Iris pigment epithelial cell (primary cell): ENCODE results near the gene ODAD3.
"Not testable (repeated sequence)": the region's sequence is repeated elsewhere in the genome, so short reads cannot be mapped to it uniquely, and the experiment has no call there.

Experiments
- DNase-seq: peaks from one replicate; pipeline ENCODE4 v3.0.0-alpha.2; 2011; ENCODE audit warnings: low read depth

The ODAD3 gene

GRCh38 chr19:11435833-11436313 is 952 bp upstream of the ODAD3 start:
- peak; percentile 52 for DNase-seq

GRCh38 chr19:11434703-11435056 is 241 bp downstream of the ODAD3 start:
- DNase-seq = no peak

- not testable (repeated sequence) for DNase-seq
Observed at GRCh38 chr19:11433526-11433925, 1.4 kb downstream of the ODAD3 start.

DNA sequence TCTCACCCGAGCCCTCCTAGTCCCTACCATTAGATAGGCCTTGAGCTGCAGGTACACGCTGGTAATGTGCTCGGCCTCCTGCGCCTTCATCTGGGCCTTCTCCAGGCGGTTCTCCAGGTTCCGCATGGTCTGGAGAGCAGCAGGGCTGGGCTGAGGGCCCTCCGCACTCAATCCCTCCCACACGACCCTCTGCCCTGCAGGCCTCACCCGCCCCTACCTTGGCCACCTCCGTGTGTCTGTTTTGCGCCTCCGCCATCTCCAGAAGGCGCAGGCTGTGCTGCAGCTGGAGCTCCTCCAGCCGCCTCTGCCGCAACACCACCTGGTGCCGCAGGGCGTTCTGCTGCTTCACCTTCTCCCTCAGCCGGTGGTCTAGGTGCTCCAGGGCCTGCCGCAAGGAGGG is 8.3 kb downstream of the ODAD3 start:
- no peak for DNase-seq

GRCh38 chr19:11425719-11426457 is 9.0 kb downstream of the ODAD3 start:
- no peak for DNase-seq

GRCh38 chr19:11423791-11424181 is 11.1 kb downstream of the ODAD3 start:
- no peak for DNase-seq

DNA sequence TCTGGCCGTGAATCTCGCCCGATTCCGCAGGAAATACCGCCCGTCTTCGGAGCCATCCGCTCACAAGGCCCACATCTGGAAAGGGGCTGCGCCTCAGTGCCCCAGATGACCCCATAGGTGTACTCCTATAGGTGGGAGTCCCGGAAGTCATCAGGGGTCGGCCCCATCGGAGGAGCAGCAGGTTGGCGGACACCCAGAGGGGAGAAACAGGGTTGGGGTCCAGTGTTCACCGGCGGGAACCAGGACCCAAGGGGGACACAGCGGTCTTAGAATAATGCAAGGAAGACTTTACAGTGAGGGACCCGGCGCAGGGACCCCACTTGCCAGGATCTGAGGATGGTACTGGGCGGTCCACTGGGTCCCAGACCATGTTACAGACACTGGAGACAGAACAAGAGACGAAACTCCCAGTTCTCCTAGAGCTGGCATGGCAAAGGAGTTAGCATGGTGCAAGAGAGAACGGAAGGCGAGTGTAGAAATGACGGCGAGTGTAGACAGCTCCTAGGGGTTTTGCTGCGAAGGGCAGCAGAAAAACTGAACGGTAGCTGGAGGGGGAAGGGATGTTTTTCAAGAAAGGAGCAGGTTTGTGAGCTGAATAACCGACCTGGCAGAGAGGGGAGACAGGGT is 11.6 kb downstream of the ODAD3 start:
- no peak for DNase-seq

GRCh38 chr19:11422163-11423065 is 12.5 kb downstream of the ODAD3 start:
- DNase-seq = peak; percentile 22

- DNase-seq = no peak
Observed at GRCh38 chr19:11421371-11422098, 13.4 kb downstream of the ODAD3 start.

DNA sequence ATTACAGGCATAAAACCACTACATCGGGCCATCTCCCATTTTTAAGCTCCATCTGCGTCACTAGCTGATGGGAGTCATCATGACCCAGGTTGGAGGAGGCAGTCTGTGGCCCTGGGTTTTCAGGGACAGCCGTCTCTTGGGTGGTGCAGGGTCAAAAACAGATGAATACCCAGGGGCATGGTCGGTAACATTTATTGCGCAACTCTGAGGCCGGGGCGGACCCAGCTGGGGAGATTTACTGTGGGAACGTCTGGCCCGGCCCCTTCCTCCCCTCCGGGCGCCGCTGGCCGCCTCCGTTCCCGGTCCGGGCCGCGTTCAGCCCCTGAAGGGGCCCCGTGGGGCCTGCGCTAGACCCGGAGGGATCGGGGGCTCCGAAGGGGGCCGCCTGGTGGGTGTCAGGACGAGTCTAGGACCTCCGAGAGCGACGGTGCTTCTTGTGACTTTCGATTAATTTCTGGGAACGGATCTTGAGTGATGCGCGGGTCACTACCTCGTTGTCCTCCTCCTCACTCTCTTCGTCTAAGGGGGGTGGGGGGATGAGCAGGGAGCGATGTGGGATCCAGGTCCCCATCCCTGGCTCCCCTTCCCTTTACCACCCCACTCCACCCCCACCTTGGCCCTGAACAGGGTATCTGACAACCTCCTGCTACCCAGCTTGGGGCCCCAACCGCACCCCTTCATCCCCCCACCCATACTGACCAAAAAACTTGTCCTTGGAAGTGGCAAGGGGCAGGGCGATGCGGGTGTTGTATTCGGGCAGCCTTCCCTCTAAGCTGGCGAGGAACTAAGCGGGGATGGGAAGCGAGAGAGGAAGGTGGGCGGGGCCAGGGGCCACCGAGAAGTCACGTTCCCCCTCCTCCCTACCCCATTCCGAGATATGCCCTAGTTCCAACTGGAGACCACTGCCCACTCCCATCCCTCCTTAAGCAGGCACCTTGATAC is 14.2 kb downstream of the ODAD3 start:
- peak; percentile 22 for DNase-seq

GRCh38 chr19:11418549-11419506 is 16.1 kb downstream of the ODAD3 start, which contains the start of gene RGL3:
Gene RGL3, minus strand, starts transcription at chr19:11419314. Its CDS starts 36 bp downstream, at chr19:11419278.
- DNase-seq = no peak

DNA sequence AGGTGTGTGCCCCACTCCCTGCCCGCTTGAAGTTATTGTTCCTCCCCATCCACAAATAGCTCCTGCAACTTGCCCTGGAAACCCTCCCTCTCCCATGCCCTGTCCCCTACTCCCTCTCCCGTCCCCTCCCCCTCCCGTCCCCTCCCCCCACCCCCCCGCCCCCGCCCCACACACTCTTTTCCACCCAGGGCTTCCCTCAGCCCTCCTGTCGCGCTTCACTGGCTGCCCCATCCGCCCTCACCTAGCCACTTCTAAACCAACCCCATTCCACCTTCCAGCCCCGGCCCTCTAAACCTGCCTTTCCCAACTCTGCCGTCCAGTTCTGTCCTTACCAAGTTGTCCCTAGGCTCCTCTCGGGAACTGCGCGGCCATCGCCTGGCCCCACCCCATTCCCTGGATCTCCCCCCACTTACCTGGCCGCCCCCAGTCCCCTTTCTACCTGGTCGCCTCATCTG is 16.8 kb downstream of the ODAD3 start:
- DNase-seq = no peak

DNA sequence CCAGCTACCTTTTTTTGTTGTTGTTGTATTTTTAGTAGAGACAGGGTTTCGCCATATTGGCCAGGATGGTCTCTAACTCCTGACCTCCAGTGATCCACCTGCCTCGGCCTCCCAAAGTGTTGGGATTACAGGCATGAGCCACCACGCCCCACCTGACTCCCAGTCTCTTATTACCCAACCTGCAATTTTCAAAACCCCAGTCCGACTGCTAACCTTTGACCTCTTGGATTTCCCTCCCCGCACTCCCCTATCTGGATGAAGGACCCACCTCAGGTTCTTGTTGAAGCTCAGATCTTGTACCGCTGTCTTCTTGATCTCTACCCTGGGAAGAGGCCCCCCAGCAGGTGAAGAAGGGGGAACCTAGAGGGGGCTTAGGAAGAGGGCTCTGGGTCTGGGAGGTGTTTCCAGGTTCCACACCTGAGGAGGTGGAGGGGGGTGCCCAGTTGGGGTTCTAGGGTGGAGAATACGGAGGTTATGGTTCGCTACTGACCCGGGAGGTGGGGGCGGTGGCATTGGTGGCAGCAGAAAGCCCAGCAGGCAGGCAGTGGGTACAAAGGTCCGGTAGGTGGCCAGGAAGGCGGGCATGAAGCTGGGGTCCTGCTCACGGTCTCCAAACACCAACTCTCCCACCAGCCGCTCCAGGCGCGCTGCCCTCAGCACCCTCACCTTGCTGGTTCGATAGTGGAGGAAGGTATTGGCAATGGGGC is 18.4 kb downstream of the ODAD3 start:
- no peak for DNase-seq

- no peak for DNase-seq
Observed at GRCh38 chr19:11414544-11414943, 20.4 kb downstream of the ODAD3 start.

DNA sequence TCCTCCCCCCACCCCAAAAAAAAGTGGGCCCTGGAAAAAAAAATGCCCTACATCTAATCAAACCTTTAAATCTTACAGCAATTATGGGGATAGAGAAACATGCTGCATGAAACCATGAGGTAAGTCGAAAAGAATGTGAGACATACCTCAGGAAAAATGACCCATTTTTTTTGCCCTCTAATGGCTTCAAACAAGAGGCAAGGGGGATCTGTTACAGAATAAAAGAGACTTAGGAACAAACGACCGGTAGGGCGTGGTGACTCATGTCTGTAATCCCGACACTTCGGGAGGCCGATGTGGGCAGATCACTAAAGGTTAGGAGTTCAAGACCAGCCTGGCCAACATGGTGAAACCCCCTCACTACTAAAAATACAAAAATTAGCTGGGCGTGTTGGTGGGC is 24.2 kb downstream of the ODAD3 start:
- DNase-seq = peak; percentile 28

- DNase-seq = no peak
Observed at GRCh38 chr19:11408591-11408990, 26.3 kb downstream of the ODAD3 start.

DNA sequence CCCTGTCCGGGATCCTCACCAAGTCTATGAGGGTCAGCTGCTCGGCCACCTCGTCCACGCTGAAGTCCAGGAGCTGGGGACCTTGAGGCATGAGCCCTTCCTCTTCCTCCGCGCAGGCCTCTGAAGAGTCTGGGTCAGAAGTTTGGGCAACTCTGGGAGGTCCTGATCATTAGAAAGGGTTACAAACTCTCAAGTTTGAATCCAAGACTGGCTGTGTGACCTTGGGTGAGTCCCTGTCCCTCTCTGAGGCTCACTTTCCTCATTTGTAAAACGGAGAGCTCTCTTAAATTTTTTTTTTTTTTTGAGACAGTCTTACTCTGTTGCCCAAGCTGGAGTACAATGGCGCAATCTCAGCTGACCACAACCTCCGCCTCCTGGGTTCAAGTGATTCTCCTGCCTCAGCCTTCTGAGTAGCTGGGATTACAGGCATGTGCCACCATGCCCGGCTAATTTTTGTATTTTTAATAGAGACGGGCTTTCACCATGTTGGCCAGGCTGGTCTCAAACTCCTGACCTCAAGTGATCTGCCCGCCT is 28.2 kb downstream of the ODAD3 start:
- DNase-seq = not testable (repeated sequence)

GRCh38 chr19:11405846-11406643 is 28.9 kb downstream of the ODAD3 start:
- DNase-seq = no peak
